ENCODE data around the gene EFNA2.

DNA sequence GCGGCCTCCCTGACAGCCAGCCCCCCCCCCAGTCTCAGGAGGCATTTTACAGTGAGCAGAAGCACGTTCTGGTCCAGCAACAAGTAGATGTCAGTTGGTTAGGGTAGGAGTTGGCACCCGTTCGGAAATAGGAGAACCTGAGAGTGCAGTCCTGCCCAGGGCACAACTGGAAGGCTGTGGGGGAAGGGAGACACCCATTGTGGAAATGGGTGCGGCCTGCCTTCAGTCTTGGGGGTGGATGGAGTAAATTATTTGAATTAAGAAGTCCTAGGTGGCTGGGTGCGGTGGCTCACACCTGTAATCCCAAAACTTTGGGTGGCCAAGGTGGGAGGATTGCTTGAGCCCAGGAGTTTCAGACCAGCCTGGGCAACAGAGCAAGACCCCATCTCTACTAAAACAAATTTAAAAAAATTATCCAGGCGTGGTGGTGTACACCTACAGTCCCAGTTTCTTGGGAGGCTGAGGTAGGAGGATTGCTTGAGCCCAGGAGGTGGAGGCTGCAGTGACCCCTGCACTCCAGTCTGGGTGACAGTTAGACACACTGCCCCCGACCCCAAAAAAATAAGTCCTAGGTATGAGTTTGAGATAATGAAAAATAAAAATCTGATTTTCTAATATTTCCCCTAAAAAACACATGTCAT is 15.3 kb upstream of the EFNA2 start:
- TF ChIP-seq POLR2A (IDR thresholded peaks at IDR 0.05; ENCODE audit: low read depth) = no peak
- TF ChIP-seq, protein P1, sequence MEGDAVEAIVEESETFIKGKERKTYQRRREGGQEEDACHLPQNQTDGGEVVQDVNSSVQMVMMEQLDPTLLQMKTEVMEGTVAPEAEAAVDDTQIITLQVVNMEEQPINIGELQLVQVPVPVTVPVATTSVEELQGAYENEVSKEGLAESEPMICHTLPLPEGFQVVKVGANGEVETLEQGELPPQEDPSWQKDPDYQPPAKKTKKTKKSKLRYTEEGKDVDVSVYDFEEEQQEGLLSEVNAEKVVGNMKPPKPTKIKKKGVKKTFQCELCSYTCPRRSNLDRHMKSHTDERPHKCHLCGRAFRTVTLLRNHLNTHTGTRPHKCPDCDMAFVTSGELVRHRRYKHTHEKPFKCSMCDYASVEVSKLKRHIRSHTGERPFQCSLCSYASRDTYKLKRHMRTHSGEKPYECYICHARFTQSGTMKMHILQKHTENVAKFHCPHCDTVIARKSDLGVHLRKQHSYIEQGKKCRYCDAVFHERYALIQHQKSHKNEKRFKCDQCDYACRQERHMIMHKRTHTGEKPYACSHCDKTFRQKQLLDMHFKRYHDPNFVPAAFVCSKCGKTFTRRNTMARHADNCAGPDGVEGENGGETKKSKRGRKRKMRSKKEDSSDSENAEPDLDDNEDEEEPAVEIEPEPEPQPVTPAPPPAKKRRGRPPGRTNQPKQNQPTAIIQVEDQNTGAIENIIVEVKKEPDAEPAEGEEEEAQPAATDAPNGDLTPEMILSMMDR (IDR thresholded peaks at IDR 0.05) = no peak
